ENCODE data around the gene MAP1LC3B2.

MAP1LC3B2 gene

GRCh38 chr12:116559162-116559935 is at the start of gene MAP1LC3B2:
TSS of gene MAP1LC3B2 (plus strand) at chr12:116559381. CDS start at chr12:116575943, 16,562 bp downstream.
- peak; percentile 61 for DNase-seq

GRCh38 chr12:116513944-116514343 is 45.2 kb upstream of the MAP1LC3B2 start:
- DNase-seq = no peak

GRCh38 chr12:116515684-116516083 is 43.5 kb upstream of the MAP1LC3B2 start:
- no peak for DNase-seq

GRCh38 chr12:116516657-116517056 is 42.5 kb upstream of the MAP1LC3B2 start:
- DNase-seq = no peak

GRCh38 chr12:116517431-116518045 is 41.6 kb upstream of the MAP1LC3B2 start:
- no peak for DNase-seq

- no peak for DNase-seq
Measured at GRCh38 chr12:116520225-116520760, 38.9 kb upstream of the MAP1LC3B2 start.

- DNase-seq = peak; percentile 51
Measured at GRCh38 chr12:116520801-116521471, 38.2 kb upstream of the MAP1LC3B2 start.

- no peak for DNase-seq
Measured at GRCh38 chr12:116524311-116524710, 34.9 kb upstream of the MAP1LC3B2 start.

- DNase-seq = peak; percentile 55
Measured at GRCh38 chr12:116524964-116525379, 34.2 kb upstream of the MAP1LC3B2 start.

- peak; percentile 75 for DNase-seq
Measured at GRCh38 chr12:116525418-116526001, 33.7 kb upstream of the MAP1LC3B2 start.

- DNase-seq = no peak
Measured at GRCh38 chr12:116528065-116528464, 31.1 kb upstream of the MAP1LC3B2 start.

- DNase-seq = no peak
Measured at GRCh38 chr12:116528498-116528897, 30.7 kb upstream of the MAP1LC3B2 start.

GRCh38 chr12:116529048-116529447 is 30.1 kb upstream of the MAP1LC3B2 start:
- no peak for DNase-seq

GRCh38 chr12:116529686-116530085 is 29.5 kb upstream of the MAP1LC3B2 start:
- DNase-seq = no peak

- DNase-seq = no peak
Measured at GRCh38 chr12:116532428-116532827, 26.8 kb upstream of the MAP1LC3B2 start.

GRCh38 chr12:116532986-116533342 is 26.2 kb upstream of the MAP1LC3B2 start:
- DNase-seq = no peak

- peak; percentile 93 for DNase-seq
Measured at GRCh38 chr12:116533343-116534251, 25.6 kb upstream of the MAP1LC3B2 start.

- peak; percentile 80 for DNase-seq
Measured at GRCh38 chr12:116534311-116535121, 24.7 kb upstream of the MAP1LC3B2 start.

- no peak for DNase-seq
Measured at GRCh38 chr12:116535241-116535640, 23.9 kb upstream of the MAP1LC3B2 start.

- DNase-seq = no peak
Measured at GRCh38 chr12:116537101-116537904, 21.9 kb upstream of the MAP1LC3B2 start.

Data from eye (tissue), 1 donor.